ENCODE measurements around the gene ARID1B. TPM values are rescaled to one million over a fixed set of nuclear protein-coding genes. Genes with fewer than 3 reads are reported as not detected.

Gene ARID1B
- total RNA-seq, 1 experiment from 2014 or later, result 60.3 TPM

DNA sequence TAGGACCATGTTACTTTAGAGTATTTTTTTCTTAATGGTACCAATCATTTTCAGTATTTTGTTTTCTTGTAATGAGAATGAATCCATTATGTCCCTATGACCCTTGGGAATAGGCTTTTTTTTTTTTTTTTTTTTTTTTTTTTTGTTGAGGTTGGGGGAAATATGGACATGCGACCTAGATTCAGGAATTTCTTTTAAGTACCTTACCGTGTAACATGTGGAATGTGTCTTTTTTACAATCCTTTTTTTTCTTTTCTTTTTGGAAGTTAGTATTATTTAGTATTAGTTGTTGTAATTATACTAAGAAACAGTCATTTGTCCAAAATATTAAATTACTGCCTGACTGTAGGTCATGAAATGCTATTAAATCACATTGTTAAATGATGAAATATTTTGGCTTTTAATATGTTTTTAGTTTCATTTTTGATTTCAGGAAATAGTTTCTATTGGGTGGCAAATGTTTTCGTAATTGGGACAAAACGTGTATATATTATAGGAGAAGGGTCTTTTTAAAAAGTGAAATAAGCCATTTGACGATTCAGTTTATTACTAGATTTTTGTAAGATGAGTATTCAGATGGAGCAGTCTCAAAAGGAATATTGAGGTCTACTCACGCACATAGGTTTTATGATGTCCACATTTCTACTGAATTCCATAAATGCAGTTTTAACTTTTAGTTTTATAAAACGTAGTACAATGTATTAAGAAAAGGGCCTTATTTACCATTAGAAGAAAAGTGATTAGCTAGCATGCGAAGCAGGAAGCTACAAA, 4.9 kb downstream of the ARID1B start (continued):
- TF ChIP-seq ZMAT4 (CRISPR knock-in tag; IDR thresholded peaks at IDR 0.05), result no peak
- no peak for TF ChIP-seq NR2C2 (CRISPR knock-in tag; IDR thresholded peaks at IDR 0.05)
- TF ChIP-seq PRDM15 (CRISPR knock-in tag; IDR thresholded peaks at IDR 0.05), result no peak
- TF ChIP-seq, protein P1, sequence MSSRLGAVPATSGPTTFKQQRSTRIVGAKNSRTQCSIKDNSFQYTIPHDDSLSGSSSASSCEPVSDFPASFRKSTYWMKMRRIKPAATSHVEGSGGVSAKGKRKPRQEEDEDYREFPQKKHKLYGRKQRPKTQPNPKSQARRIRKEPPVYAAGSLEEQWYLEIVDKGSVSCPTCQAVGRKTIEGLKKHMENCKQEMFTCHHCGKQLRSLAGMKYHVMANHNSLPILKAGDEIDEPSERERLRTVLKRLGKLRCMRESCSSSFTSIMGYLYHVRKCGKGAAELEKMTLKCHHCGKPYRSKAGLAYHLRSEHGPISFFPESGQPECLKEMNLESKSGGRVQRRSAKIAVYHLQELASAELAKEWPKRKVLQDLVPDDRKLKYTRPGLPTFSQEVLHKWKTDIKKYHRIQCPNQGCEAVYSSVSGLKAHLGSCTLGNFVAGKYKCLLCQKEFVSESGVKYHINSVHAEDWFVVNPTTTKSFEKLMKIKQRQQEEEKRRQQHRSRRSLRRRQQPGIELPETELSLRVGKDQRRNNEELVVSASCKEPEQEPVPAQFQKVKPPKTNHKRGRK (CRISPR knock-in tag; IDR thresholded peaks at IDR 0.05; ENCODE audit: borderline replicate concordance), result no peak
- TF ChIP-seq EMX1 (CRISPR knock-in tag; IDR thresholded peaks at IDR 0.05), result no peak

DNA sequence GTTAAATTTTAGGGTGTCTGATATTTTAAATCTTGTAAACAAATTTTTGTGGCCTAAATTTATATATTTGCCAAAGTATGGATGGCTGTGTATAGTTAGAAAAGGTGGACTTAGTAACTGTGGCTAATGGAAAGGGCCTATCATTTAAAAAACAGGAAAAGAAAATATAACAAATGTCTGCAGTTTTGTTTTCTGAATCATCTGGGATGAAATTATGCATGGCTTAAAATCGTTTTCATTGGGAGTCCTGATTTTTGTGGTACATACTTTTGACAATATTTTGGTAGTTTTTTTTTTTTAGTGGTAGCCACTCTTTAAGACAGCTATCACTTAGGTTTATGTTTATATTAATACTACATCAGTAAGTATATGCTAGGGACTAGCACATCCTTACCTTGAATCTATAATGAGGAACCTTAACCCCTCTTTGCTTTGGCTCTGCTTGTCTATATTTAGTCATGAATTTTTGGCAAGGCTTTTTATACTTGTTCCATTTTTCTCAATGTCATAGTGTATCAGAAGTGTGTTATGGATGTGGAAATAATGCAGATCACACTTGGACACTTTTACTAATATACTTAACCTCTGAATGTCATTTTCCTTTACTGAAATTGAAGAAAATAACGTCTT, 5.6 kb downstream of the ARID1B start:
- Mint-ChIP-seq H3K36me3 (no peaks in the 10 kb centered on the region), H3K27me3 (ENCODE audit: low read depth) (no peaks in the 10 kb centered on the region), H3K4me3 (peak overlapping the region; percentile 94), H3K4me1 (peaks cover 66% of the 10 kb centered on the region), H3K9me3 (no peaks in the 10 kb centered on the region), H3K27ac (no peak overlapping the region)
- no peak for ATAC-seq
- POLR2A ChIA-PET, result interaction anchor here (0.6 kb wide), 1 partner anchor 87 kb away, joined by 7 read pairs; no protein-coding TSS in a partner anchor
- TF ChIP-seq ZNF121 (CRISPR knock-in tag; IDR thresholded peaks at IDR 0.05) (no peak), KAT7 (CRISPR knock-in tag; IDR thresholded peaks at IDR 0.05; ENCODE audit: borderline replicate concordance) (no peak), NFATC4 (CRISPR knock-in tag; IDR thresholded peaks at IDR 0.05) (no peak)
- TF ChIP-seq, protein P2, sequence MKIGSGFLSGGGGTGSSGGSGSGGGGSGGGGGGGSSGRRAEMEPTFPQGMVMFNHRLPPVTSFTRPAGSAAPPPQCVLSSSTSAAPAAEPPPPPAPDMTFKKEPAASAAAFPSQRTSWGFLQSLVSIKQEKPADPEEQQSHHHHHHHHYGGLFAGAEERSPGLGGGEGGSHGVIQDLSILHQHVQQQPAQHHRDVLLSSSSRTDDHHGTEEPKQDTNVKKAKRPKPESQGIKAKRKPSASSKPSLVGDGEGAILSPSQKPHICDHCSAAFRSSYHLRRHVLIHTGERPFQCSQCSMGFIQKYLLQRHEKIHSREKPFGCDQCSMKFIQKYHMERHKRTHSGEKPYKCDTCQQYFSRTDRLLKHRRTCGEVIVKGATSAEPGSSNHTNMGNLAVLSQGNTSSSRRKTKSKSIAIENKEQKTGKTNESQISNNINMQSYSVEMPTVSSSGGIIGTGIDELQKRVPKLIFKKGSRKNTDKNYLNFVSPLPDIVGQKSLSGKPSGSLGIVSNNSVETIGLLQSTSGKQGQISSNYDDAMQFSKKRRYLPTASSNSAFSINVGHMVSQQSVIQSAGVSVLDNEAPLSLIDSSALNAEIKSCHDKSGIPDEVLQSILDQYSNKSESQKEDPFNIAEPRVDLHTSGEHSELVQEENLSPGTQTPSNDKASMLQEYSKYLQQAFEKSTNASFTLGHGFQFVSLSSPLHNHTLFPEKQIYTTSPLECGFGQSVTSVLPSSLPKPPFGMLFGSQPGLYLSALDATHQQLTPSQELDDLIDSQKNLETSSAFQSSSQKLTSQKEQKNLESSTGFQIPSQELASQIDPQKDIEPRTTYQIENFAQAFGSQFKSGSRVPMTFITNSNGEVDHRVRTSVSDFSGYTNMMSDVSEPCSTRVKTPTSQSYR (CRISPR knock-in tag; IDR thresholded peaks at IDR 0.05), result no peak
- CTCF ChIA-PET, result interaction anchor here (1.4 kb wide), 1 partner anchor 37 kb away, joined by 3 read pairs; no protein-coding TSS in a partner anchor
- no peak for DNase-seq (ENCODE audit: low spot score)

- Mint-ChIP-seq H3K27ac (peak overlapping the region; percentile 81; the same call in 1 of the 2 replicates), H3K4me3 (peak overlapping the region; percentile 56), H3K4me1 (peaks cover 78% of the 10 kb centered on the region), H3K27me3 (ENCODE audit: low read depth) (no peaks in the 10 kb centered on the region), H3K36me3 (no peaks in the 10 kb centered on the region), H3K9me3 (no peaks in the 10 kb centered on the region)
- ChIA-PET POLR2A (interaction anchor here (0.6 kb wide), 1 partner anchor 148 kb away, joined by 3 read pairs; no protein-coding TSS in a partner anchor), CTCF (no interaction called here)
- TF ChIP-seq SMAD4 (CRISPR knock-in tag; IDR thresholded peaks at IDR 0.05) (no peak), GRHL2 (CRISPR knock-in tag; IDR thresholded peaks at IDR 0.05; ENCODE audit: insufficient replicate concordance, severe bottlenecking) (no peak), ZNF671 (CRISPR knock-in tag; IDR thresholded peaks at IDR 0.05) (no peak), KAT7 (CRISPR knock-in tag; IDR thresholded peaks at IDR 0.05; ENCODE audit: borderline replicate concordance) (no peak), RELA (CRISPR knock-in tag; IDR thresholded peaks at IDR 0.05; ENCODE audit: borderline replicate concordance) (no peak), CBFB (CRISPR knock-in tag; IDR thresholded peaks at IDR 0.05; ENCODE audit: low read depth) (no peak), ATF3 (CRISPR knock-in tag; conservative IDR thresholded peaks at IDR 0.05) (no peak), MYBL2 (CRISPR knock-in tag; IDR thresholded peaks at IDR 0.05) (no peak)
- DNase-seq (ENCODE audit: low spot score) (no peak), ATAC-seq (peak; percentile 74)
Observed at GRCh38 chr6:156783958-156784357, 6.8 kb downstream of the ARID1B start.
